Calu3 (cell line): ENCODE results near the gene TBXAS1. TPM values are rescaled to one million over a fixed set of nuclear protein-coding genes. Genes with fewer than 3 reads are reported as not detected.

Experiments
- BruUV-seq: library from RNA; stranded (reverse); fragments of 400-500 nt; replicated peaks from 2 replicates; lab custom pipeline; 2021; lab: Mats Ljungman, UMichigan
- CTCF ChIA-PET: fragments of 300-600 bp; sonication (Branson Sonifier 250); formaldehyde crosslinking; loops from one replicate; lab custom pipeline; 2022; ENCODE audit warnings: antibody characterized with exemption; lab: Charles Lee
- DNase-seq: peaks from one replicate; pipeline ENCODE4 v3.0.0; 2022
- H3K27ac Mint-ChIP-seq: one replicate; pipeline ENCODE4 v1.8.0; 2022; ENCODE audit warnings: mixed read lengths; ENCODE audit not compliant: unreplicated experiment
- H3K27me3 Mint-ChIP-seq: one replicate; pipeline ENCODE4 v1.8.0; 2022; ENCODE audit warnings: mixed read lengths; ENCODE audit not compliant: unreplicated experiment
- H3K36me3 Mint-ChIP-seq: one replicate; pipeline ENCODE4 v1.8.0; 2022; ENCODE audit warnings: mild to moderate bottlenecking, moderate library complexity, mixed read lengths; ENCODE audit not compliant: insufficient read depth, unreplicated experiment
- H3K4me1 Mint-ChIP-seq: one replicate; pipeline ENCODE4 v1.8.0; 2022; ENCODE audit warnings: mild to moderate bottlenecking, low read depth, mixed read lengths; ENCODE audit not compliant: unreplicated experiment
- H3K4me3 Mint-ChIP-seq: one replicate; pipeline ENCODE4 v1.8.0; 2022; ENCODE audit warnings: mild to moderate bottlenecking, low read depth, moderate library complexity, mixed read lengths; ENCODE audit not compliant: unreplicated experiment
- H3K9me3 Mint-ChIP-seq: one replicate; pipeline ENCODE4 v1.8.0; 2022; ENCODE audit warnings: low read depth, mixed read lengths; ENCODE audit not compliant: unreplicated experiment
- CTCF ChIP-seq: fragments of 200-600 bp; IDR thresholded peaks from one replicate; pipeline ENCODE4 v1.8.0; 2022; ENCODE audit warnings: antibody characterized with exemption; ENCODE audit not compliant: unreplicated experiment
- intact Hi-C: fragments of 100-400 bp; cut with micrococcal nuclease; formaldehyde crosslinking; loops from one replicate; pipeline ENCODE4 v1.10.0; 2022; ENCODE audit not compliant: unreplicated experiment
- total RNA-seq: library from RNA; stranded (reverse); gene quantifications from 2 replicates; pipeline ENCODE4 v1.2.3, GENCODE V29; 2022

TBXAS1 gene
- total RNA-seq, 1 experiment from 2014 or later = 33.0 TPM

GRCh38 chr7:139886899-139887298 lies 57.8 kb downstream of the TBXAS1 start:
- CTCF ChIA-PET = no interaction called here
- intact Hi-C loops = no loop called here
- H3K27ac Mint-ChIP-seq = no peak overlapping the region
- H3K4me3 Mint-ChIP-seq = no peak overlapping the region
- no peak for DNase-seq
- BruUV-seq = no TSS peak
- H3K9me3 Mint-ChIP-seq = peaks cover 3% of the 10 kb centered on the region
- H3K27me3 Mint-ChIP-seq = no peaks in the 10 kb centered on the region
- no peaks in the 10 kb centered on the region for H3K4me1 Mint-ChIP-seq
- TF ChIP-seq CTCF = no peak
- H3K36me3 Mint-ChIP-seq = no peaks in the 10 kb centered on the region

- no peak overlapping the region for H3K27ac Mint-ChIP-seq
- no peaks in the 10 kb centered on the region for H3K4me1 Mint-ChIP-seq
- no peak for DNase-seq
- no peaks in the 10 kb centered on the region for H3K36me3 Mint-ChIP-seq
- no peak overlapping the region for H3K4me3 Mint-ChIP-seq
- H3K27me3 Mint-ChIP-seq = no peaks in the 10 kb centered on the region
- CTCF ChIA-PET = no interaction called here
- no peak for TF ChIP-seq CTCF
- intact Hi-C loops = no loop called here
- no TSS peak for BruUV-seq
- H3K9me3 Mint-ChIP-seq = peaks cover 3% of the 10 kb centered on the region
Measured at GRCh38 chr7:139887992-139888481, 59.0 kb downstream of the TBXAS1 start.

GRCh38 chr7:139889186-139889871 lies 60.3 kb downstream of the TBXAS1 start:
- no peak for DNase-seq
- Mint-ChIP-seq H3K36me3 (no peaks in the 10 kb centered on the region), H3K4me3 (no peak overlapping the region), H3K27ac (no peak overlapping the region), H3K27me3 (no peaks in the 10 kb centered on the region), H3K9me3 (peaks cover 3% of the 10 kb centered on the region), H3K4me1 (no peaks in the 10 kb centered on the region)
- CTCF ChIA-PET = interaction anchor here (0.7 kb wide), 1 partner anchor 166 kb away, joined by 4 read pairs; no protein-coding TSS in a partner anchor
- no TSS peak for BruUV-seq
- intact Hi-C loops = no loop called here
- TF ChIP-seq CTCF = no peak

- CTCF ChIA-PET = interaction anchor here (0.5 kb wide), 1 partner anchor 117 kb away, joined by 5 read pairs; no protein-coding TSS in a partner anchor
- Mint-ChIP-seq H3K27ac (no peak overlapping the region), H3K4me1 (peaks cover 9% of the 10 kb centered on the region), H3K4me3 (no peak overlapping the region), H3K9me3 (peaks cover 5% of the 10 kb centered on the region), H3K36me3 (no peaks in the 10 kb centered on the region), H3K27me3 (no peaks in the 10 kb centered on the region)
- intact Hi-C loops = no loop called here
- no peak for DNase-seq
- no peak for TF ChIP-seq CTCF
- no TSS peak for BruUV-seq
Measured at GRCh38 chr7:139893461-139893860, 64.4 kb downstream of the TBXAS1 start.
